Spinal cord (tissue), 10 donors: ENCODE results near the gene PIK3C2A. TPM values are rescaled to one million over a fixed set of nuclear protein-coding genes. Genes with fewer than 3 reads are reported as not detected.

Experiments used
- DNase-seq, 6 donors: peaks; one replicate each; pipeline versions ENCODE4 v3.0.0 to v3.0.0-alpha.2; 2013 to 2015; ENCODE audit warnings: low spot score in 6 of 6, low read depth in 4 of 6
- H3K27ac ChIP-seq: one replicate; pipeline ENCODE4 v1.5.1; 2013; ENCODE audit warnings: low read depth, low read length, control low read depth
- H3K27me3 ChIP-seq: one replicate; pipeline ENCODE4 v1.6.1; 2013; ENCODE audit warnings: low read length; ENCODE audit not compliant: control insufficient read depth, insufficient read depth
- H3K36me3 ChIP-seq: one replicate; pipeline ENCODE4 v1.6.1; 2013; ENCODE audit warnings: low read length; ENCODE audit not compliant: control insufficient read depth, insufficient read depth
- H3K4me1 ChIP-seq: one replicate; pipeline ENCODE4 v1.6.1; 2013; ENCODE audit warnings: low read length; ENCODE audit not compliant: control insufficient read depth, insufficient read depth
- H3K4me3 ChIP-seq: one replicate; pipeline ENCODE4 v1.5.1; 2013; ENCODE audit warnings: low read depth, low read length, control low read depth
- H3K9me3 ChIP-seq: one replicate; pipeline ENCODE4 v1.6.1; 2013; ENCODE audit warnings: low read length; ENCODE audit not compliant: control insufficient read depth, insufficient read depth
- WGBS: methylation state at CpG from one replicate; pipeline ENCODE4 v1.1.5; 2013; ENCODE audit warnings: missing lambda C conversion rate; ENCODE audit not compliant: insufficient coverage; 5-methylcytosine and 5-hydroxymethylcytosine counted together
- polyA plus RNA-seq, 2 donors: library from polyadenylated mRNA; unstranded; fragments of 120-200 nt; gene quantifications; one replicate each; pipeline ENCODE4 v1.2.1, GENCODE V29; 2013; ENCODE audit not compliant: insufficient read length in 2 of 2
- total RNA-seq, 2 donors: library from RNA; depleted of rRNA in 1 of 2; stranded (reverse); fragments of 120-200 nt in 1 of 2; fragments of >200 nt in 1 of 2; gene quantifications; one replicate each; pipeline versions ENCODE4 v1.2.3 to v1.2.4, GENCODE V29; 2013 to 2014
- donor health status: healthy.

The PIK3C2A gene
- total and polyA plus RNA-seq, 4 donors = 25.1 to 72.1 (median 54.6) TPM

DNA sequence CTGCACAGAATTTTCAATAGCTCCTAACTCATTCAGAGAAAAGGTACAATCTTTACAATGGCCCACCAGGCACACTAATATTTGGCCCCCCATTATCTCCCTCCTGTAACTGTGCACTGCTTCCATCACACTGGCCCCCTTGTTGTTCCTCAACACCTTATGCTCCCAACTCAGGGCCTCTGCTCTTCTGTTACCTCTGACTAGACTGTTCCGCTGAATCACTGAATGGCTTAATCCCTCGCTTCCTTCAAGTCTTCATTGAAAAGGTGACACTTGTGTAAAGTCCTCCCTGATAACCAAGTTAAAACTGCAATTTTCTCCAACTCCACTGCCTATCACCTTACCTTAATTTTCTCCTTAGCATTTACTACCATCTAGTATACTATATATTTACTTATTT is 21.8 kb downstream of the PIK3C2A start:
- H3K9me3 ChIP-seq = no peaks in the 10 kb centered on the region

DNA sequence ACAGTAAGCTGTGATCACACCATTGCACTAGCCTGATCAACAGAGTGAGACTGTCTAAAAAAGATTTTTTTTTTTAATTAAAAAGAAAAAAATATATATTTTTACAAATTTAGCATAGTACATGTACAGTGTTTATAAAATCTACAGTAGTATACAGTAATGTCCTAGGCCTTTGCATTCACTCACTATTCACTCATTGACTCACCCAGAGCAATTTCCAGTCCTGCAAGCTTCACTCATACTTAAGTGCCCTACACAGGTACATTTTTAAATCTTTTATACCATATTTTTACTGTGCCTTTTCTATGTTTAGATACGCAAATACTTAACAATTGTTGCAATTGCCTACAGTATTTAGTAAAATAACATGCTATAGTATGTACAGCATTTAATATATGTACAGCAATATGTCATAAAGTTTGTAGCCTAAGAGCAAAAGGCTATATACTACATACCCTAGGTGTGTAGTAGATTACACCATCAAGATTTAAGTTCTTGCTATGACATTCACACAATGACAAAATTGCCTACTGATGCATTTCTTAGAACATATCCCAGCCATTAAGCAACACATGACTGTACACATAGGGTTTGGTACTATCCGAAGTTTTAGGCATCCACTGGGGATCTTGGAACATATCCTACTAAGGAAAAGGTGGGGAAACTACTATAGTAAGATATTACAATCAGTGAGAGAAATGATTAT is 22.8 kb downstream of the PIK3C2A start:
- Histone ChIP-seq H3K4me1 (no peaks in the 10 kb centered on the region), H3K27me3 (no peaks in the 10 kb centered on the region), H3K9me3 (no peaks in the 10 kb centered on the region), H3K4me3 (no peak overlapping the region), H3K27ac (no peak overlapping the region), H3K36me3 (peaks cover 3% of the 10 kb centered on the region)
- no peak for DNase-seq
- WGBS = no CpG with 5 or more reads among the region's 2 CpGs

More for the DNA sequence above, 21.8 kb downstream of the PIK3C2A start:
- no peak overlapping the region for H3K4me3 ChIP-seq
- no peak overlapping the region for H3K27ac ChIP-seq
- H3K4me1 ChIP-seq = no peaks in the 10 kb centered on the region
- peaks cover 3% of the 10 kb centered on the region for H3K36me3 ChIP-seq
- 96% methylated on average over 2 of the region's 2 CpGs for WGBS
- no peak for DNase-seq
- H3K27me3 ChIP-seq = no peaks in the 10 kb centered on the region

DNA sequence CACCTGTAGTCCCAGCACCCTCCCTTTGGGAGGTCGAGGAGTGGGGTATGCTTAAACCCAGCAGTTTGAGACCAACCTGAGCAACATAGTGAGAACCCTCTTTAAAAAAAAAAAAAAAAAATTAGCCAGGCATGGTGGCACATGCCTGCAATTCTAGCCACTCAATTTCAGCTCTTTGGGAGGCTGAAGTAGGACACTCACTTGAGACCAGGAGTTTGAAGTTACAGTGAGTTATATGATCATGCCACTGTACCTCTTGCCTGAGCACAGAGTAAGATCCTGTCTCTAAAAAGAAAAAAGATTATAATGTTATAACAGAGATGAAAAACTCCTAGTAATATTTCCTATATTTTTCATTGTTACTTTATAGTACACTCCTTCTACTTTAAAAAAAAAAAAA is 23.9 kb downstream of the PIK3C2A start:
- Histone ChIP-seq H3K36me3 (peaks cover 3% of the 10 kb centered on the region), H3K4me3 (no peak overlapping the region), H3K27ac (no peak overlapping the region), H3K27me3 (no peaks in the 10 kb centered on the region), H3K4me1 (no peaks in the 10 kb centered on the region), H3K9me3 (no peaks in the 10 kb centered on the region)
- no CpG with 5 or more reads among the region's 1 CpG for WGBS
- DNase-seq = no peak

DNA sequence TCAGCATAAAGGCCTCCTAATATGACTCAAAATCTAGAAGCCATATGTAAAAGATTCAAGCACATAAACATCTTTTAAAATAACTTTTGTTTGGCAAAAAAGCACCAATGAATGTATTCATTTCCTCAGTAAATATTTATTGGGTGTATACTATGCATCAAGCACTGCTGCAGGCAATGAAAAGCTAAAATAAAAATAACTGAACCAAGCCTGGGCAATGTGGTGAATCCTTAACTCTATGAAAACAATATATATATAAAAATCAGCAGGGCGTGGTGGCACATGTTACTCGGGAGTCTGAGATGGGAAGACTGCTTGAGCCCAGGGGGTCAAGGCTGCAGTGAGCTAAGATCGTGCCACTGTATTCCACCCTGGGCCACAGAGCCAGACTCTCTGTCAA is 27.8 kb downstream of the PIK3C2A start:
- no peak for DNase-seq
- Histone ChIP-seq H3K4me3 (no peak overlapping the region), H3K36me3 (peaks cover 3% of the 10 kb centered on the region), H3K9me3 (no peaks in the 10 kb centered on the region), H3K27ac (no peak overlapping the region), H3K4me1 (peaks cover 4% of the 10 kb centered on the region), H3K27me3 (no peaks in the 10 kb centered on the region)
- no CpG with 5 or more reads among the region's 3 CpGs for WGBS

DNA sequence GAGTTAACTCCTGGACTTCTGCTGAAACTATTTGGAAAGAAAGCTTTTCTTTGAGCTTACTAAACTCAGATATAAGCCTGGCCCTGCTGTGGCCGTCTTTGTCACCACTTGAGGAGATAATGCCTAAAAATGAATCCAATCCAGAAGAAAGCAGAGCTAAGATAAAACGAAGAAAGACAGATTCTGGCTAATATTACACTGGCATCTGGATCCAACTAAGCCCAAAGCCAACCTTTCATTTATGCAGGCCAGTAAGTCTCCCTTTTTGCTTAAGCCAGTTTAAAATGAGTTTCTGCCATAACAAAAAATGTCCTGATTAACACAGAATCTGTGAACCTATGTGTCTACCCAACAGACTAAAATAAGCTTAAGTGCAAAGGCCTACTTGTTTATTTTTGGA is 34.5 kb downstream of the PIK3C2A start:
- WGBS = 100% methylated on average over 2 of the region's 2 CpGs
- Histone ChIP-seq H3K27me3 (no peaks in the 10 kb centered on the region), H3K9me3 (no peaks in the 10 kb centered on the region), H3K36me3 (peaks cover under 1% of the 10 kb centered on the region), H3K4me3 (no peak overlapping the region), H3K27ac (no peak overlapping the region), H3K4me1 (peaks cover 4% of the 10 kb centered on the region)
- DNase-seq = no peak

DNA sequence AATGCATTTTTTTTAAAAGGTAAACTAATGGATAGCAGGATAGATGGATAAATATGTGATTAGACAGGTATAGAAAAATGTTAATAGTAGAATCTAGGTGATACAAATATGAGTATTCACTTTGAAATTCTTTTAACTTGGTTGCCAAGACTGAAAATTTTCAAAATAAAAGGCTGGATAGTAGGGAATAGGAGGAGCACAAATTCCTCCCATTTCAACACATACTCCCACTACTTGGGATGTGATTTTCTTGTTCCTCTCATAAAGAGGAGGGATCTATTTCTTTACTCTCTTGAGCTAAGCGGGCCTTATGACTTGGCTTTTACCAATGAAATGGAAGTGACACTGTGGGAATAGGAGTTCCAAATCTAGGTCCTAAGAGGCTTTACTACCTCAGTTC is 35.9 kb downstream of the PIK3C2A start:
- Histone ChIP-seq H3K4me1 (peaks cover 4% of the 10 kb centered on the region), H3K27me3 (no peaks in the 10 kb centered on the region), H3K4me3 (no peak overlapping the region), H3K9me3 (no peaks in the 10 kb centered on the region), H3K36me3 (peaks cover 3% of the 10 kb centered on the region), H3K27ac (no peak overlapping the region)
- no peak for DNase-seq
- WGBS = no CpG with 5 or more reads among the region's 1 CpG

DNA sequence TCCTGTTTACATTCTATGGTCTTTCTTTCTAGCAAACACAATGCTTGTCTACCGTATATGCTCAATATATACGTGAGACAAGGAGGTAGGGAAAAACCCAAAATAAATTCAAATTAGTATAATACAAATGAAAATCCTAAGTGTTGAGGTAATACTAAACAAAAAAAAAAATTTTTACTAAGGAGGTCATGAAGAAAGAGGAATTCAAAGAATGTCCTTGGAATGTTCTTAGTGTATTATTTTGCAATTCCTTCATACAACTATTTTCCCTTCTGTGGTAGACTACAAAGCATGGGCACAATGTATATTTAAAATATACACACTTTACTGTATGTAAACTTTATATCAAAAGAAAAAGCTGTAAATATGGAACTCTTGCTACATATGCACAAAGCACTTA is 36.4 kb downstream of the PIK3C2A start:
- peaks cover 3% of the 10 kb centered on the region for H3K36me3 ChIP-seq
- no CpG with 5 or more reads among the region's 2 CpGs for WGBS
- DNase-seq = no peak
- no peaks in the 10 kb centered on the region for H3K9me3 ChIP-seq
- H3K27ac ChIP-seq = no peak overlapping the region
- H3K4me1 ChIP-seq = peaks cover 4% of the 10 kb centered on the region
- H3K27me3 ChIP-seq = no peaks in the 10 kb centered on the region
- no peak overlapping the region for H3K4me3 ChIP-seq

DNA sequence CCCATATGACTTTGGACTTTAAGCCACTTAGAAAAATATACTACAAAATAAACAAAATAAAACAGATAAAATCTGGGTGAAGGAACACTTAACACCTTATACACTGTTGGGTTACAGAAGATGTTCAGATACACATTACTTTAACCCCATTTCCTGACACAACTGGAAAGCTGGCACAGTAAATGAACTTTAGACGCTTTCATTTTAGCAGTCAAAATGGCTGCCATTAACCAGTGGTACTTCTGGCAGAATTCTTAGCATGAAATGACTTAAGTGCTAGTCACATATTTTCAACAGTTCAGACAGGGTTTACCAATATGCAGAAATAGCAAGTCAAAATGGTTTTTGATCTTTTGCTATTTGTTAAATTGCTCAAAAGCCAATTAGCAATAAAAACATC is 37.9 kb downstream of the PIK3C2A start:
- no peaks in the 10 kb centered on the region for H3K4me1 ChIP-seq
- DNase-seq = no peak
- no peak overlapping the region for H3K4me3 ChIP-seq
- no peaks in the 10 kb centered on the region for H3K9me3 ChIP-seq
- H3K27me3 ChIP-seq = no peaks in the 10 kb centered on the region
- H3K27ac ChIP-seq = no peak overlapping the region
- H3K36me3 ChIP-seq = peaks cover 3% of the 10 kb centered on the region
- 90% methylated on average over 1 of the region's 1 CpG for WGBS

DNA sequence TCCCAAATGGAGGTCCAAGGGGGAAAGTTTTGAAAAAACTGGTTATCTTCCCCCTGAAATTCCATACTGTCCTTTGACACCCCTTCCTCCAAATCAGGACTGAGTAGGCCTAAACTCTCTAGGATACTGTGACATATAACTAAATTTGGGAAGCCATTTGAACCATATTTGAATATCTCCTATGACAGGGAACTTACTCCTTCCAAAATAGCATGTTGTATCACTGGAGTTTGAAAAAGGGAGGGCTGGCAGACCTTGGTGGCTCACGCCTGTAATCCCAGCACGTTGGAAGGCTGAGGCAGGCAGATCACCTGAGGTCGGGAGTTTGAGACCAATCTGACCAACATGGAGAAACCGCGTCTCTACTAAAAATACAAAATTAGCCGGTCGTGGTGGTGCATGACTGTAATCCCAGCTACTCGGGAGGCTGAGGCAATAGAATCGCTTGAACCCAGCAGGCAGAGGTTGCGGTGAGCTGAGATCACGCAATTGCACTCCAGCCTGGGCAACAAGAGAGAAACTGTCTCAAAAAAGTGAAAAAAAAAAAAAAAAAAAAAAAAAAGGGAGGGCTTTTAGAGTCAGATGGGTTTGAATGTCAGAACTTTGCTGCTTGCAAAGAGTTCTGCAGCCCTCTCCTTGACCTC is 42.4 kb downstream of the PIK3C2A start:
- Histone ChIP-seq H3K36me3 (peaks cover 3% of the 10 kb centered on the region), H3K4me3 (no peak overlapping the region), H3K27me3 (no peaks in the 10 kb centered on the region), H3K4me1 (no peaks in the 10 kb centered on the region), H3K27ac (no peak overlapping the region), H3K9me3 (no peaks in the 10 kb centered on the region)
- 85% methylated on average over 9 of the region's 11 CpGs for WGBS
- DNase-seq = no peak
